Bone marrow (tissue), 2 donors: ENCODE measurements around the gene ACTN2.

Experiments
- DNase-seq, 2 donors: peaks; one replicate each; lab custom pipeline; 2025; lab: John Stamatoyannopoulos, UW

ACTN2 gene

DNA sequence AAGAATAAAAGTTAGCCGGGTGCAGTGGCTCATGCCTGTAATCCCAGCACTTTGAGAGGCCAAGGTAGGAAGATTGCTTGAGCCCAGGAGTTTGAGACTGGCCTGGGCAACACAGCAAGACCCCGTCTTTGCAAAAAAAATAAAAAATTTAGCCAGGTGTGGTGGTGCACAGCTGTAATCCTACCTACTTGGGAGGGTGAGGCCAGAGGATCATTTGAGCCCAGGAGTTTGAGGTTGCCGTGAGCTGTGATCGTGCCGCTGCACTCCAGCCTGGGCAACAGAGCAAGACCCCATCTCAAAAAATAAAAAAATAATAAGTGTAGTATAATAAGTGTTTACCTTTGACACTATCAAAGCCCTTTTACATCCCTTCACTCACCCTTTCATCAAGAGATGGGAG lies 5.0 kb downstream of the ACTN2 start:
- DNase-seq, result no peak

DNA sequence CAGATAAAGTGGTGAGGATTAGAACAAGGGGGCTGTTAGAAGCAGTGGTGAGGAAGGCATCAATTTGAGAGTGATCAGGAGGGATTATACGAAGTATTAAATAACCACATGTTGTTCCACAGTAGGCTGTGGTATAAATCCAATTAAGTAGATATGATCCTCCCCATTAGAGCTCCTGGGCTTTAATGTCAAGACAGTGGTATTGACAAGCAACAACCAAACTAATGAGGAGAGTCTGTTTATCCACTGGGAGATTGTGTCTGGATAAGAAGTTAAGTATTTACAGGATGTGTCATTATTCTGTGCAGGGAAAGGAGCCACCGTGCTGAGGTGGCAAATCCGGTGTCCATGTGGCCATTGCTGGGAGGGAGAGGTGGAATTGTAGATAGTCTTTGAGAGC lies 5.8 kb downstream of the ACTN2 start:
- no peak for DNase-seq

DNA sequence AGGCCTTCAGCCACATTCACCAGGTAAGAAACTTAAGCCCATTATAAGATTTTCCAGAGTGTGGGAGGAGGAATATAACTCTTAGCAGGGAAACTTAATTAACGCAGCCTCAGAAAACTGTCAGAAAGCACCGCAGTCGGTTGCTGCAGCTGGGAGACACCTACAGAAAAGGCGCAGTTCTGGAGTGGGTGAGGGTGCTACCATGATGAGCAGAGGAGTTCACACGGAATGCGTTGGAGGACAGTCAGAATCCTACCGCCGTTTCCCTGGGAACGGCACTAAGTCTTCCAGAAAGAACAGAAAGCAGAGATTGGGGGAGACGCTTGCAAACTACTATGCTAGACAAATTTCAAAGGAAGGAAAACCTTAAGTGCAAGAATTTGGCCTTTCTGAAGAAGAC lies 6.4 kb downstream of the ACTN2 start:
- no peak for DNase-seq

DNA sequence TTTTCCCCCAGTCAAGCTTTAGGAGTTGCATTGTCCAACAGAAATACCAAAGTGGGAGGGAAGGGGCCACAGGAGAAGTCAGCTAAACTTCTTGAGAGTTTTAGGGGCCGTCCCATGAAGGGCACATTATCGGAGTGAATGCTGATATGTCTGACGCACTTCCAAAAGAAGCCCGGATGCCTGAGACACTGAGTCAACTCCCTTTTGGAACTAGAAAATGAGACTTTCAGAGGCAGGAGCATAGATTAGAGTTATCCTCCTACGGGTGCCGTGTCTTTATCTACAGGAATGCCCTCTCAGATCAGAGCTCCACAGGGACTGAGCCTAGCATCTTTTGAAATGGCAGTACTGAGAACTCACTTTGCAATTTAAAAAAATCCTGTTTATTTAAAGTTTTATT lies 13.1 kb downstream of the ACTN2 start:
- DNase-seq, result no peak

- no peak for DNase-seq
Observed at GRCh38 chr1:236700903-236701302, 14.6 kb downstream of the ACTN2 start.

DNA sequence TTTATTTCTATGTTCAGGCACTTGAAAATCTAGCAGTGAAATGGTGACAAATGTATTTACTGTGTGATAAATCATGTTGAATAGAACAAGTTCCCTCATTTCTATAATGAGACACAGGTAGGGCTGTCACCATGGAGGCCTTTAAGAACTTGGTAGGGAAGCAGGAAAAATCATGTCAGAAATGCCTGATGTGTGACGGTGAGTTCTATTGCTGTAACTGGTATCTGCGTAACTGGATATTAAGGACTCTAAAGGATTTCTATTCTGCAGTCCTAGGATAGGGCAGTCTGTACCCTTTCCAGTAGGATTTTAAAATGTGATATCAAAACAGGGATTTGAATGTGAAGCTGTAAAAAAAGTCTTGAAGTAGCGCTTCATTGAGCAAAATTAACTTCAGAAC lies 15.5 kb downstream of the ACTN2 start:
- no peak for DNase-seq

GRCh38 chr1:236702791-236703394 lies 16.6 kb downstream of the ACTN2 start:
- no peak for DNase-seq

- DNase-seq, result no peak
Observed at GRCh38 chr1:236705771-236706170, 19.5 kb downstream of the ACTN2 start.

- no peak for DNase-seq
Observed at GRCh38 chr1:236706183-236706582, 19.9 kb downstream of the ACTN2 start.

DNA sequence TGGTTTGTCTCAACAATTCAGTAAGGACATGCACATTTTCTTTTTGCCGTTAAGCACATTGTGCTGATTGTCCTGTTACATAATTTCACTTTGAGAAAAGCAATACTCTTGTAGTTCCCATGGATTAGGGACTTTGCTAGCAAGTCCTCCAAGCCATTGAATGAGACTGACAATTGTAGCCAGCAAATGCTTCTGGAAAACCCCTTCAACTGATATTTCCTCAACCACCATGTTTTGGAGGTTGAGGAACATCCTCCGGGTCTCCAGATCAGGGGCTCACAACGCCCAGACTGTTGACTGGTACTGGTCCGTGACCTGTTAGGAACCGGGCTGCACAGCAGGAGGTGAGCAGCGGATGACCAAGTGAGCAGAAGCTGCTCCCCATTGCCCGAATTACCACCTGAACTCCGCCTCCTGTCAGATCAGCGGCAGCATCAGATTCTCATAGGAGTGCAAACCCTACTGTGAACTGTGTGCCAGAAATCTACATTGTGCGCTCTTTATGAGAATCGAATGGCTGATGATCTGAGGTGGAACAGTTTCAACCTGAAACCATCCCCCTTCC lies 24.1 kb downstream of the ACTN2 start:
- no peak for DNase-seq

DNA sequence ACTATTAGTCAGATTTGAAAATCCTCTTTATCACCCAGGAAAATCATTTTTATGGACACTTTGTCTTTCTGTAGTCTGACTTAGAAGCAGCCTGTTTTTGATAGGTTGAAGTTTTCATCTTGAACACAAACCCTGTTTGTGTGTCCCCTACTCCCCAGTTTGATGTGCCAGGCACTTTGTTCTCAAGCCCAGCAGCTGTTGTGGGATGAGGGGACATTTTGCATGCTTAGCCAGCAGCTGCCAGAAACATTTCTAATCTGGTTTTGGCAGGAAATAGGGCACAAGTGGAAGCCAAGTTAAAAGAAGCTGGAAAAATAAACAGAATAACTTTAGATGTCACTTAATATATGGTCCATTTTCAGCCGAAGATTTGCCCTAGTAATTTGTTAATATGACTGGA lies 29.9 kb downstream of the ACTN2 start:
- no peak for DNase-seq

GRCh38 chr1:236717811-236718210 lies 31.5 kb downstream of the ACTN2 start:
- DNase-seq, result no peak

DNA sequence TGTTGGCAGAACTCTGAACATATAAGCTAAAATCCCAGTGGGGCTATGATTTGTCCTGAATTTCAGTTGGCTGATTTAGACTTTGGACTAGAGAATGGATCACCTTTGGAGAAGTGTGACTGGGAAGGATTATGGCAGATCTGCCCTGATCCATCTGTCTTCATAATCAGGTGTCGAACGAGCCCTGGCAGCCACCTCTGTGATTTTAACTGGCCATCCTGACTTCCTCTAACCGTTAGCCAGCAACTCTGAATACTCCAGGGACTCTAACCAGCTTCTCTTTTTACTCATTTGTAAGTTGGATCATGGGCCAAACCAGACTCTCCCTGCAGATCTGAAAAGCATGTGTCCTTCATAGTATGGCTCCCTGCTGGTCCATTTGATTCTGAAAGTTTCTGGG lies 32.0 kb downstream of the ACTN2 start:
- DNase-seq, result no peak

DNA sequence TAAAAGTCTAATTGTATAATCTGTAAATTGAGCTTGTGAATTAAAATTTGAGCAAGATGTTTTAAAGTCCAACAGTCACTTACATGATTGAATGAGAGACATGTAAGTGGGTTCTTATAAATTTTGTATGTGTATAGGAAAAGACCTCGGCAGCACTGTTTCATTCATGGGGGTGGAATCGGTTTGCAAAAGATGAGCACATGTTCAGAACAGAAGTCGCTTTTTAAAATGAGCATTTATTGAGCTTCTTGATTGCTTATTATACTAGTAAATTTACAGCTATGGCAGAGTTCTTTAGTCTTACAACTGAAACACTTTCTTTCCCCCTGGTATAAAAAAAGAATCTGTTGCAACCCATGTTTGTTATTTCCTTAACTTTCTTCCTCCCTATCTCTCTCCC lies 33.9 kb downstream of the ACTN2 start:
- no peak for DNase-seq

GRCh38 chr1:236720611-236721010 lies 34.3 kb downstream of the ACTN2 start:
- DNase-seq, result no peak

- DNase-seq, result no peak
Observed at GRCh38 chr1:236724049-236724448, 37.8 kb downstream of the ACTN2 start.

- no peak for DNase-seq
Observed at GRCh38 chr1:236724506-236724905, 38.2 kb downstream of the ACTN2 start.

DNA sequence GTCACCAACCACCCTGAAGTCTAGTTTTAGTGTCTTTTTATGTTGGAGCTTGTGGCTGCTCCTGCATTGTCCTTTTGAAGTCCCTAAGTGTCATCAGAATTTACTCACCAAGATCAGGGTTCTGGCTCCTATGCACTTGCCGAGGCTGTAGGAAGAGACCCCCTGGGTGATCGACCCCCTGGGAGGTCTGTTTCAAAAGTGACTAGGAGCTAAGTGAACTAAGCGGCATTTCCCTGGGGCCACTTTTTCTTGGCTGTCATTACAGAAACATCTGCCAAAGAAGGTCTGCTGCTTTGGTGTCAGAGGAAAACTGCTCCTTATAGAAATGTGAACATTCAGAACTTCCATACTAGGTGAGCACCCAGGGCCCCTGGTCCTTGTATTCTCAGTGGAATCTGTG lies 39.4 kb downstream of the ACTN2 start:
- DNase-seq, result no peak

DNA sequence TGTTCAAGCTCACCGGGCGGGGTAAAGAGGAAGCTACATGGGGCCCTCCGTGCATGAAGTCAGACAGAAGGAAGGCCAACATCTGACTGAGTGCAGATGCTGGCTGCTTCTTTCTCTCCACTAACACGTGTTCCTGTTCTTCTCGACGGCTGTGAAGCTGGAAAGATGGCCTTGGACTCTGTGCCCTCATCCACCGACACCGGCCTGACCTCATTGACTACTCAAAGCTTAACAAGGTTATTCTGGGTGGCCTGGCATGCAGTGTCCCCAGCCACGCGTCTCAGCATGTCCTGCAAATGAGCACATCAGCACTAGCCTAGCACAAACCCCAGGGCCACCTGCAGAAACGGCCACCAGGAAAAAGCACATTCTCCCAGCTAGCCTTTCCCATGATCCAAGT lies 41.2 kb downstream of the ACTN2 start:
- DNase-seq, result no peak

- no peak for DNase-seq
Observed at GRCh38 chr1:236728752-236729151, 42.5 kb downstream of the ACTN2 start.

DNA sequence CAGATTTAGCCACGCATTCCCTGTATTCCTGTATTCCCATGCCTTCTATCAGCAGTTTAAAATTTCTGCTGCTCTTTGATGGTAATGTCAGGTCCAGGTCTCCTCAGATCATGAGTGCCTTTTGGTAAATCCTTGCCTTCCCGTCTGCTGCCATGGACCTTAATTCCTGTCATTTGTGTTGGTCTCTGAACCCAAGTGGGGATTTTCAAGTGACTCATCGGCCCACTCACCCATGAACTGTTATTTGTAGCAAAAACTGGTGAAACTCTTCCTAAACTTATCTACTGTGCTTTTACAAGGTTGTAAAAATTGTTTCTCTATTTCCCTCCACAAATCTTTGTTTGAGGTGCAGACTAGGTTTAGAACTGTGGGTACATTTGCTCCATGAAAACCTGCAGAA lies 47.4 kb downstream of the ACTN2 start:
- no peak for DNase-seq

- DNase-seq, result no peak
Observed at GRCh38 chr1:236734141-236734765, 48.0 kb downstream of the ACTN2 start.

DNA sequence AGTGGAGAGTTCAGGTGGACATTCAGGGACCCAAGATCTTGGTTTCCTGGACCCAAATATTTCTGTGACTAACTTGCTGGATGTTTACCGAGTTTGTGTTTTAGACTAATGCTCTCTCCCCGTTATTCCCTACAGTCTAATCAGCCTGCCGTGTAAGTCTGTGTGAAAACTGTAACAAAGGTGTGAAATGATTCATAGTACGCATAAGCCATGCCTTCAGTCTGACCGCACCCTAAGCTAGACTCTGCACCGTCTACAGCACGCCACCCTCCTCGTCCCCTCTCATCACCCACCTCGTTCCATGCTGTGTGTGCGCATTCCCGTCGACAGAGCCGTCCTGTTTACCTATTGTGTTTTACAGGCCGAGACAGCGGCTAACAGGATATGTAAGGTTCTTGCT lies 50.5 kb downstream of the ACTN2 start:
- DNase-seq, result no peak

DNA sequence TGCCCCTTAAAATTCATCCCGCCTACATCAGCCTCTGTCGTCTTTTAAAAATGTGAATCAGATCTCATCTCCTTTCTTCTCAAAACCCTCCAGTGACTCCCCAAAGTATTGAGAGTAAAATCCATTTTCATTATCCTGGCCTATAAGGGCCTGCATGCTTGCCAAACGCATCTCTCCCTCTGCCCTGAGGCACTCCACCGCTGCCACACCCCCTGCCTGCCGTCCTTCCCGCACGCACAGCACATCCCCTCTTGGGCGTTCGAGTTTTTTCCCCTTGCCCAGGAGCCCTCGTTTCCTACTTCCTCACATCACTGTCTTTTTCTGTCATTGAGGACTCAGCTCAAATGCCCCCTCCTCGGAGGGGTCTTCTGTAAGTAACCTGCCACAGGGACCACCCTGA lies 55.5 kb downstream of the ACTN2 start:
- no peak for DNase-seq
